HG03342 (cell line): ENCODE measurements around the gene THEMIS2.
"Not testable (repeated sequence)": the region's sequence is repeated elsewhere in the genome, so short reads cannot be mapped to it uniquely, and the experiment has no call there.

Source experiments
- ATAC-seq: cut with Tn5 transposase; IDR thresholded peaks from one replicate; pipeline ENCODE4 v1.9.1; 2021; ENCODE audit warnings: mild to moderate bottlenecking, moderate library complexity; ENCODE audit not compliant: unreplicated experiment

THEMIS2 gene

DNA sequence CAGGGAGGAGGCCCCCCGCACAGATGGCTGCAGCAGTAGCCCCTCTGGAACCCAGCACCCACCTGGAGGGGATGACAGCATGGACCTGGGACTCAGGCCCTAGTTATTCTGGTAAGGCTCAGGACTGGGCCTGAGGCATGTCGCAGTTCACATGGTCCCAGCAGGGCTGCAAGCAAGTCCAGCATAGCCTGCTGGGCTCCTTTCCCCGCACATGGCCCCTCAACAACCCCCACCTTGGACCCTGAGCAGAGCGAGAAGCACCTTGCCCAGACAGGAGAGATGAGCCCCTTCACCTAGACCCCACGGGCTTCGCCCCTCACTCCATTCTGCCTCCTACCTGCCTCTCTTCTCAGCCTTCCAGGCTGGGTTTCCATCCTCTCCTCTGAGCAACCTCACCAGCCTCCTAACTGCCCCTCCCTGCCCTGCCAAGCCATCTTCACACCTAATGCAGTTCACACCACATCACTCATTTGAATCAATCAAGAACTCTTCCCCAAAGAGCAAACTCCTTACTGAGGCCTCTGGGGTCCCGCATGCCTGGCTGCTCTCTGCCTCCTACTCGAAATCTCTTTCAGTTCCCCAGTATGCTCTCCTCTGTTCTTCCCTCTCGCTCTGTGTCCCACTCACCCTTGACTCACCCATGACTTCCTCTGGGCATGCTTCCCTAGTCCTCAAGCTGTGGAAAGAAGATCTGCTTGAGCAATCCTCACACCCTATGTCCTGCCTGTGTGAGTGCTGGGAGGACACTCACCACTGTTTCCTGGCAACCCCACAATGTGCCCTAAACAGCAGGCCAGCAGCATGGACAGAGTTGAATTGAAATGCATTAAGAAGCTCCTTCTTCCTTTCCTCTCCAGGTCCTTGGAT, 9.4 kb upstream of the THEMIS2 start:
- no peak for ATAC-seq

DNA sequence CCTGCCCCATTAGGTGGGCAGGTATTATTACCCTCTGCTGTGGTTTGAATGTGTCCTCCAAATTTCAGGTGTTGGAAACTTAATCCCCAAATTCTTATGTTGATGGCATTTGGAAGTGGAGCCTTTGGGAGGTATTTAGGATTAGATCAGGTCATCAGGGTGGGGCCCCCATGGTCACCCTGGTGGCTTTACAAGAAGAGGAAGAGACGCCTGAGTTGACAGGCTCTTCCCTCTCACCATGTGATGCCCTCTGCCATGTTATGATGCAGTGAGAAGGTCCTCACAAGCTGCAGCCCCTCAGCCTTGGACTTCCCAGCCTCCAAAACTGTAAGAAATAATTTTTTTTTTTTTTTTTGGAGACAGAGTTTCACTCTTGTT, 8.8 kb upstream of the THEMIS2 start:
- ATAC-seq, result no peak

DNA sequence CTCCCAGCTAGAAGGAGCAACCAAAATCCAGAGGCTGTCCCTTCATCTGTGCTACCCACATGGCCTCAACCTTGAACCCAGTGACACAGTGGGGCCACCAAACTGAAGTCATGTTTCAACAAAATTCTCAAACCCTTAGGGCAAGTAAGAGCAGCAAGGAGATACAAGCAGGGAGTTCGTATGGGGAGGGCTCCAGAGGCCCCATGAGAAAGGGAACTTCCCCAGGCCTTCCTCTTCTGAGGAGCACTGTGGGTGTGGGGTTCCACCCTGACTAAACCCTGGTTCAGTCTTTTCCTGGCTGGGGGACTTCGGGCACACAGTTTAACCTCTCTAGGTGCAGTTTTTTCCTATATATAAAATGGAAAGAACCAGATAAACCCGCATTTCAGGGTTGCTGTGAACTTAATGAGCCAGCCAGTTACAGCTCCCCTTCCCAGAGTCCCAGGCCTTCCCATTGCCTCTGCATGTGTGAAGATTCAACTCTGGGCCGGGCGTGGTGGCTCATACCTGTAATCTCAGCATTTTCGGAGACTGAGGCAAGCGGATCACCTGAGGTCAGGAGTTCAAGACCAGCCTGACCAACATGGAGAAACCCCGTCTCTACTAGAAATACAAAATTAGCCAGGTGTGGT, 8.0 kb upstream of the THEMIS2 start:
- no peak for ATAC-seq

DNA sequence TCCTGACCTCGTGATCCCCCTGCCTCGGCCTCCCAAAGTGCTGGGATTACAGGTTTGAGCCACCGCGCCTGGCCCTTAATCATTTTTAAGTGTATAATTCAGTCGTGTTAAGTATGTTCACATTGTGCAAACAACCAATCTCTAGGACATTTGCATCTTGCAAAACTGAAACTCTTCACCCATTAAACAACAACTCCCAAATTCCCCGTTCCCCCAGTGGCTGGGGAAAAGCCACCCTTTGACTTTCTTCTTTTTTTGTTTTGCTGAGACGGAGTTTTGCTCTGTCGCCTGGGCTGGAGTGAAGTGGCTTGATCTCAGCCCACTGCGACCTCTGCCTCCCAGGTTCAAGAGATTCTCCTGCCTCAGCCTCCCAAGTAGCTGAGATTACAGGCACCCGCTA, 6.5 kb upstream of the THEMIS2 start:
- ATAC-seq, result no peak

DNA sequence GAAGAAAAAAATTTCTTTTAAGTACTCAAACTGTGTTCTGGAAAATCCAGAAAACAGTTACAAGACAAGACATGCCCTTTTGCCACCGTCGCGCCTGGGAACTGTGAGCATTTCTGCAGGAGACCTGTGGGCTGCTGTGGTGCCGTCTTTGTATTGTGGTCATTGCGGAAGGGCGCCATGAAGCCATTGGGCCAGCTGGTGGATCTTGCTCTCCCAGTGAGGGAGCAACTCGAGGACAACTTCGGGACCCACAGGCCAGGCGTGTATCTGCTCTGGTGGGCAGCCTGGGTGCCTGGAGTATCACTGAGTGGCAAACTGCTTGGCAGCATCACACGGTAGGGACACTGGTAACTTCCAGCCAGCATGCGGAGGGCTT, 3.8 kb upstream of the THEMIS2 start:
- ATAC-seq, result no peak

DNA sequence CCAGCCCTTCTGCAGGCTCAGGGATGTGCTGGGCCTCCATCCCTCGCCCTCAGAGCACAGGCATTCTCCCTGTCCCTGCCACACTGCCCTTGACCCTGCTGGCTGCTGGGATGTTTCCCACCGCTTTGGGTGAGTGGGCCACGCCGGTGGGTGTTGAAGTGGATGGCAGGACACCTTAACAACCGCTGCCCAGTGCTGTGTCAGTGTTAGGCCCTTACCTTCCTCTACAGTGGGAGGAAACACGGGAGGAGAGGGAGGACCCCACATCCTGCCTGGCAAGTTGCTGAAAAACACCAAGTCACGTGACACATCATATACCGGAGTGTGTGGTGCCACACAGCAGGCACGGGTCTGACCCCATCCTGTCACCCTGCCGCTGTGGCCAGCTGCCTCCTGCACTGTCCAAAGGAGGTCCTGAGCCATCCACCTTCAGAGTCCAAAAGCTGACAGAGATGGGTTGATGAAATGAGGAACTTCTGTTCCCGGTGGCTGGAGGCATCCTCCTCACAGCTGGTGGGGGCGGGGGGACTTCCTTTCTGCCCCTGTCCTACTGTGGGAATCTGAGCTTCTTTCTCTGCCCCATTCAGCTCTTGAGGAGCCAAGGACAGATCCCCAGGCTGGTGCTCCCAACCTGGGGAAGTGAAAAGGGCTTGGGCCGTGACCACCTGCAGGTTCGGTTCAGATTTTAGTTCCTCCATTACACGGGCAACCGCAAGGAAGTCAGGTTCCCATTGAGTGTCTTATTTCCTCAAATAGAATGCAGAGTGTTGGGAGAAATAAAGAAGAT, 3.2 kb upstream of the THEMIS2 start:
- no peak for ATAC-seq

DNA sequence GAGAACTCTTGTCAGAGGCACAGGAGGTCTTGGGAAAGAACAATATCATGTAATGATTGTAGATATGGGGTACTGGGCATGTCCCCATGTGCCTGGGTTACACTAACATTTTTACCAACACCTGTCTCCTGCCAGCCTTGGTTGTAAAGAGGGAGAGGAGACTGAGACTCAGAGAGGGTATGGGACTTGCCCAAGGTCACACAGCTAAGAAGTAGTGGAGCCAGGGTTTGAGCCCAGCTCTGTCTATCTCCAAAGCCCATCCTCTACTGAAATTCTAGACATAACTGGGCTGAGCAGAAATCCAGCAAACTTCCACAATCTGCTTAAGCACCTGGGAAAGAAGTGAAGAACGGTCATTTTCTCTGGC, 2.6 kb upstream of the THEMIS2 start:
- no peak for ATAC-seq

DNA sequence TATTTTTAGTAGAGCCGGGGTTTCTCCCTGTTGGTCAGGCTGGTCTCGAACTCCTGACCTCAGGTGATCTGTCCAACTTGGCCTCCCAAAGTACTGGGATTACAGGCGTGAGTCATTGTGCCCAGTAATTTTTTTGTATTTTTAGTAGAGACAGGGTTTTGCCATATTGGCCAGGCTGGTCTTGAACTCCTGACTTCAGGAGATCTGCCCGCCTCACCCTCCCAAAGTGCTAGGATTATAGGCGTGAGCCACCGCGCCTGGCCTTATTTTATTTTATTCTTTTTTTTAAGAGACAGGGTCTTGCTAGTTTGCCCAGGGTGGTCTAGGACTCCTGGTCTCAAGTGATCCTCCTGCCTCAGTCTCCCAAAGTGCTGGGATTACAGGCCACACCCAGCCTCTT, 1.3 kb upstream of the THEMIS2 start:
- ATAC-seq, result not testable (repeated sequence)

DNA sequence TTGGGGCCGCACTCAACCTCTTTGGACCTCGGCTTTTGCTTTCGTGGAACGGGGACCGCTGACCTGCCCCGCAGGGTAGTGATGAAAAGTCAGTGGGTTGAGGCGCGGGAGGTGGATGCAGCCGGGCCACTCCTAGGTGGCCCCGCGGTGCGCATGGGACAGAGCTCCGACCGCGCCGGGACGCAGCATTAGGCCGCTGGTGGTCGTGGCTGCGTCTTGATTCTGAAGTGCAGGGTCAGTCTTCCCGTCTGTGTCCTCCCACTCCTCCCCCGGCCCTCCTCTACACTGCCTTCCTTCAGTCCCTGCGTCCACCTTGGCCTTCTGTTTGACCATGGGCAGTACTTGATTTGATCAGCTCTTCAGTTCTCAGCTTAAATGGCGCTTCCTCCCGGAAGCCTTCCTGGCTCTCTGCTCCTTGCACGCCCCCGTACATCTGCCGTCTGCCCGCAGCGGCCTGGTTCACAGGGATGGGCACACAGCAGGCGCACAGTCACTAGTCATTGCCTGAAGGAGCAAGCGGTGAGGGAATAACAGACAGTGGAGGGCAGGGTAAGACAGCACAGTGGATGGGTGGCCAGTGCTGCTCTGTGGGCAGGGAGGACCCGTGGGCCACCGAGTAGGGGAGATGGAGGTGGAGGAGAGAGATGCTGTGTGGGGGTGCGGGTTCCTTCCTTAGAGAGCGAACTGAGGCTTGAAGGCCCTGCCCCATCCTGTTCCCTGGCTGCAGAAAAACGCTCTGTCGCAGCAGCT, 633 bp downstream of the THEMIS2 start:
- no peak for ATAC-seq

DNA sequence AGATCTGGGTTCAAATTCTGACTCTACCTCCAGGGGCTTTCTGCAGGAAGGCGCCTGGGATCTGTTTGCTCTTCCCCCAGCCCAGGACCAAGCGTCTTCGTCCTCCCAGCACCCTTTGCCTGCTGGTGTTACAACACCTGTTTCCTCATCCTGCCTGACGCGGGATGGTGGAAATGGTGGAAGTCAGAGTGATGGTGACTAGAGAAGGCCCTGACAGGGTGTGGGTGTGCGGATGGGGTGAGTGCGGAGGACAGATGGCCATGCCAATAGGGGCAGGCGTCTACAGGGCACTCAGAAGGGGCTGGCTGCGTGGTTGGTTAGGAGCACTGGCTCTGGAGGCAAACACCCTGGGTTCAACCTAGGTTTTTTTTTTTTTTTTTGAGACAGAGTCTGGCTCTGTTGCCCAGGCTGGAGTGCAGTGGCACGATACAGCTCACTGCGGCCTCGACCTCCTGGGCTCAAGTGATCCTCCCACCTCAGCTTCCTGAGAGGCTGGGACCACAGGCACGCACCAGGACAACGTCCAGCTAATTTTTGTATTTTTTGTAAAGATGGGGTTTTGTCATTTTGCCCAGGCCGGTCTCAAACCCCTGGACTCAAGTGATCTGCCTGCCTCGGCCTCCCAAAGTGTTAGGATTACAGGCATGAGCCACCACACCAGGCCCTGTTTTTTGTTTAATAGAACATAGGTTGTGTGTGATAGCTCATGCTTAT, 1.5 kb downstream of the THEMIS2 start:
- no peak for ATAC-seq

DNA sequence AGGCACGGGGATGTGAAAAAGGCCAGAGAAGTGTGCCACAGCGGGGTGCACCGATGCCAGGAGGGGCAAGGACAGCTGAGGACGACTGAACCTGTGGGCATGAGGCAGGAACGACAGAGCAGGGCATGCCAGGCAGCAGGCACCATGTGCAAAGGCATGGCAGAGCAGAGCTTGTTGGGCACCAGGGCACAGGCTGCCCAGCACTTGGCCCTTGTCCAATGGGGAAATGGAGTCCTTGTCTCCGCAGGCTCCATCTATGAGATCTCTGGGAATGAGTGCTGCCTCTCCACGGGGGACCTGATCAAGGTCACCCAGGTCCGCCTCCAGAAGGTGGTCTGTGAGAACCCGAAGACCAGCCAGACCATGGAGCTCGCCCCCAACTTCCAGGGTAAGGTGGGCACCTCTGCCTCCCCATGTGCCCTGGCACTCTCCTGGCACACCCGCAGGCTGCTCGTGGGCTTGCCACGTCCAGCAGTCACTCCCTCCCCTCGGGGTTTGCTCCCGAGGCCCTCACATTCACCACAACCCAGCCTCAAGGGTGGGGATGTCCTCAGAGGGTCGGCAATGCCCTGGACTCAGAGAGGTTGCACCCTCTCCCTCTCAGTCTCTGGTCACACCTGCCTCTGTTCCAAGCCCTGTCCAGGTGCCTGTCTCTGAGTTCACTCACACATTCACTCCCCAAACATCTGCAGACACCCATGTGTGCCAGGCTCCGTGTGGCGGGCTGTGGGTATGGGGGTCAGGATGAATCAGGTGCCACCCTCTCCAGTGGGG, 4.2 kb downstream of the THEMIS2 start:
- ATAC-seq, result no peak

DNA sequence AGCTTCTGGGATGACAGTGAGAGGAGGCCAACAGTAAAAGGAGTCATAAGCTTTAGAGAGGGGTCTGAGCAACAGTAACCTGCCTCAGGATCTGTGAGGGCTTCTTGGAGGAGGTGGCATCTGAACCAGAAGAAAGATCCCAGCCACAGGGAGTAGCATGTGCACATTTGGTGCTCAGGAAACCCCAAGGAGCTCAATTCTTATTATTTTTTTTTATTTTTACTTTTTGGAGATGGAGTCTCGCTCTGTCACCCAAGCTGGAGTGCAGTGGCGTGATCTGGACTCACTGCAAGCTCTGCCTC, 4.7 kb downstream of the THEMIS2 start:
- no peak for ATAC-seq

DNA sequence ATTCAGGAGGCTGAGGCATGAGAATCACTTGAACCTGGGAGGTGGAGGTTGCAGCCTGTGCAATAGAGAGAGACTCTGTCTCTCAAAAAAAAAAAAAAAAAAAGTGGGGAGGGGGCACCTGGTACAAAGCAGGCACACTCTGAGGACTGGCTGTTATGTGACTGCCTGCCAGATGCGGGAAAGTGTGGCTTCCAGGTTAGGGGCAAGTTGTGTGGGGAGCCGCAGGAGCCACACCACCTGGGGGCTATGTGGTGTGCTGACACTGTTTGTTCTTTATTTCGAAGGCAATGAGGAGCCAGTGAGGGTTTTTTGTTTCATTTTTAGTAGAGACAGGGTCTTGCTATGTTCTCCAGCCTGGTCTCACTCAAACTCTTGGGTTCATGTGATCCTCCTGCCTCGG, 5.7 kb downstream of the THEMIS2 start:
- no peak for ATAC-seq

DNA sequence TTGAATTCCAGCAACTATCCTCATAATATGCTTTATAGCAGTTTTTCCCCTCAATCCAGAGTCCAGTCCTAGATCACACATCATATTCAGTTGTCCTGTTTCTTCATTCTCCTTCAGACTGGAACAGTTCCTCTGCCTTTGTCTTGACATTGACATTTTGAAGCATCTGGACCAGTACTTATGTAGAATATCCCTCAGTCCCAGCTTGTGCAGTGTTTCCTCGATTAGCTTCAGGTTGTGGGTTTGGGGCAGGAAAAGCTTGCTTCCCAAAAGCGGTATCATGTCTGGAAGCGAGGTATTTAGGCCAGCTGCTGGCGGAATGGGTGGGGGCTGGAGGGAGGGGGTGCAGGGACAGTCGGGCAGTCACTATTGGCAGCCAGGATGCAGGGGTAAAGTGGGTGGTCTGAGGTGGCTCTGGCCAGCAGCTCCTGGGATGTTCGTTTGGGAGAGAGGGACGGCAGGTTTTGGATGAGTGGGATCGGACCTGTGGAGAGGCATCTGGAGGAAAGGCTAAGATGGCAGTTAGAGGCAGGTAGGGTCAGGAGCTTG, 6.5 kb downstream of the THEMIS2 start:
- no peak for ATAC-seq

DNA sequence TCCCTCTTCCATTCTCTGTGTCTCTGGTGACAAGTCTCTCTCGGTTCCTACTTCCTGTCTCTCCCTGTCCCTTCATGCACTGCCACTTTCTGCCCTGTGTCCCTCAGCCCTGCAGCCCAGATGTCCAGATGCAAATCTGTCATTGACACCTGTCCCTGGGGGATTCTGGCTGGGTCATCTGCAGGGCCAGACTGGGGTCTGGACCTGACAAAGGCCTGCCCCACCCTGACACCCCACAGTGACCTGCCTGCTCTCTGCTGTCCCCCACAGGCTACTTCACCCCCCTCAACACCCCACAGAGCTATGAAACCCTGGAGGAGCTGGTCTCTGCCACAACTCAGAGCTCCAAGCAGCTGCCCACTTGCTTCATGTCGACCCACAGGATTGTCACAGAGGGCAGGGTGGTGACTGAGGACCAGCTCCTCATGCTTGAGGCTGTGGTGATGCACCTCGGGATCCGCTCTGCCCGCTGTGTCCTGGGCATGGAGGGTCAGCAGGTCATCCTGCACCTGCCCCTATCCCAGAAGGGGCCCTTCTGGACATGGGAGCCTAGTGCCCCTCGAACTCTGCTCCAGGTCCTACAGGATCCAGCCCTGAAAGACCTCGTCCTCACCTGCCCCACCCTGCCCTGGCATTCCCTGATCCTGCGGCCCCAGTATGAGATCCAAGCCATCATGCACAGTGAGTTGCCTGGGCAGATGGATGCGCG, 7.2 kb downstream of the THEMIS2 start:
- no peak for ATAC-seq

DNA sequence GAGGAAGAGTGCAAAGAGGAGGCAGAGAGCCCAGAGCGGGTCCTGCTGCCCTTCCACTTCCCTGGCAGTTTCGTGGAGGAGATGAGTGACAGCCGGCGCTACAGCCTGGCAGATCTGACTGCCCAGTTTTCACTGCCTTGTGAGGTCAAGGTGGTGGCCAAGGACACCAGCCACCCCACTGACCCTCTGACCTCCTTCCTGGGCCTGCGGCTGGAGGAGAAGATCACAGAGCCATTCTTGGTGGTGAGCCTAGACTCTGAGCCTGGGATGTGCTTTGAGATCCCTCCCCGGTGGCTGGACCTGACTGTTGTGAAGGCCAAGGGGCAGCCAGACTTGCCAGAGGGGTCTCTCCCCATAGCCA, 10.2 kb downstream of the THEMIS2 start:
- no peak for ATAC-seq

DNA sequence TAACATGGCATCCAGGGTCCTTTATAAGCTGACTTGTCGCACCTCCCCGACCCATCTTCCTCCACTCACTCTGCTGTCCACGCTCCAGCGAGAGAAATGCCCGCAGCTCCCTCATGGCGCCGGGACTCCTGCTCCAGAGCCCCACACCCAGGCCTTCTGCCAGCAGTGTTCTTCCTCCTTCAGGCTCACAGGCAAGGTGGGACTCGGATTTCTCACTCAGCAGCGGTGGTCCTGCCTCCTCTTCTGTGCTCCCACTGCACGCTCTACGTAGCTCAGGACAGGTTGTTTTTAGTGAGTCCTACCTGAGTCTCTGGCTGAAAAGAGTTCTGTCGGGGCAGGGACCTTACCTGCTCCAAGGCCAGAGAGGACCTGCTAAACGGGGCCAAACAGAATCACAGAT, 11.2 kb downstream of the THEMIS2 start:
- no peak for ATAC-seq

DNA sequence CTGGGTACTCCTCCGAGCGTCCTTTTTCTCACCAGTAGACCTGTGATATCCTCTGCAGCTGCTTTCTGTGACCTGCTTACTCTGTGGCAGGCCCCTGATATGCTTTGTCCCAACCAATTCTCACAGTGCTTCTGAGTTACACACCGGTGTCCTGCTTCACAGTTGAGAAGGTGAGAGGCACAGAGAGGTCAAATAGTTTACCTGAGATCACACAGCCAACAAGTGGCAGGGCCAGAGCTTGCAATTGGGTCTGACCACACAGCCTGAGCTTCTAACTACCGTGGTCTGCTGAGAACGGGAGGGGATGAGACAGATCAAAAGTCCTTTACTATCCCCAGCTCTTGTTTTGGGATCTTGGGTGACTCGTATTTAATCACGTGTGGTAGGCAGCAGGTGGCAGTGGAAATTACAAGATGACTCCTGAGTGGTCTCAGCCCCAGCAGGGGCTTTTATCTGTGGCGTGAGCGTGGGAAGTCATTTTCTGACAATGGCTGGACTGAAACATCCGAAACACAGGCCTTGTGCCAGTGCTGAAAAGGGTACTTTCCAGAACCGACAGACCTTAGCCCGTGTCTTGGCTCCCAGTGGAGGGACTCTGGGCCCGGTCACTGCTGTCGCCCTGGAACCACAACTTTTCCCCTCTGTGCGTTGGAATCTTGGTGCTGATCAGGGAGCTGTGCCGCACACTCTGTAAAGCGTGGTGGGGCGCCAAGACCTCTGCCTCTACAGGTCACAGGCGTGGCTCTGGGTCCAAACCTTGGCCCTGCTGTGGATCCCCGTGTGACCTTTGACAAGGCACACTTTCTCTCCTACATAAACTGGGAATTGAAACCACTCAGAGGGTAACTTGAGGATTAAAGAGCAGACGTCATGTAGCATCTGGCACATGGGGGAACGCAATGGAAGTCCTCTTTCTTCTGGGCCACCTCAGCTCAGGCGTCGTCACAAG, 11.9 kb downstream of the THEMIS2 start:
- peak; percentile 48 for ATAC-seq
